Measurements from ENCODE around the gene STK39.

Gene STK39

DNA sequence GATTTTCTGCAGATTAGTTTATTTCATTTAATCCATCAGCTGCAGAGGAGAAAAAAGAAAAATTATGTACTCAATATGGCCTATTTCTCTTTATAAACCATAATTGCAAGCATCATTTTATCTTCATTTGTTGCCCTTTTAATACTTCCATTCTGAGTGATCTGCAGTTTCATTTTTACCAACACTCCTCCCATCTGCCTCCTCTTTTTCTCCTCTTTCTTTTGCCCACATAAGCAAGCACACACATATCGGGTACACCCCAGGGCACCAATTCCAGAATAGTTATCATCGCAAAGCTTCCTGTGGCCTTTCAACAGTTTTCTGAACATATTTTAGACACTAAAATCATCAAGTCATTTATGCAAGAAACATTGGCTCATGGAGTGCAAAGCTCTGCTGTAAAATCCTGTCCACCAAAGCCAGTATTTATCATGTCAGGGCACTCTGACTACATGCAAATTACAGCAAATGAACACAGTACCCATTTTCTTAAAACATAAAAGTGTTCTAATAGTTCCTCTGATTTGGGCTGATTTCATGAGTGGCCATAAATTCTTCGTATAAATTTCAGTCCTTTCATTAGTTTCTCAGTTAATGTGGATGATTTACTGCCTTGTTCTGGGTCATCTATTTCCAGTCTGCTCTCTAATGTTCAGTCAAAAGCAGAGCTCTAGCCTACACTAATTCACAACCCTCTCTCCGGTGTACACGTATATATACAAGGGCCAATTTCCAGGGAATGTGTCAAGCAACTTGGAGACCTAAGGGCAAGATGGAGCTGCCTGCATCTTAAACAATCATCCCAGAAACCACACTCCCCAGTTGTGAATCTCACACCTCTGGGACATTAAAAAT lies 281.3 kb downstream of the STK39 start:
- TF ChIP-seq ZFX (IDR thresholded peaks at IDR 0.05) (no peak), CTCF (conservative IDR thresholded peaks at IDR 0.05) (no peak)
- H3K27ac ChIP-seq: no peak overlapping the region

DNA sequence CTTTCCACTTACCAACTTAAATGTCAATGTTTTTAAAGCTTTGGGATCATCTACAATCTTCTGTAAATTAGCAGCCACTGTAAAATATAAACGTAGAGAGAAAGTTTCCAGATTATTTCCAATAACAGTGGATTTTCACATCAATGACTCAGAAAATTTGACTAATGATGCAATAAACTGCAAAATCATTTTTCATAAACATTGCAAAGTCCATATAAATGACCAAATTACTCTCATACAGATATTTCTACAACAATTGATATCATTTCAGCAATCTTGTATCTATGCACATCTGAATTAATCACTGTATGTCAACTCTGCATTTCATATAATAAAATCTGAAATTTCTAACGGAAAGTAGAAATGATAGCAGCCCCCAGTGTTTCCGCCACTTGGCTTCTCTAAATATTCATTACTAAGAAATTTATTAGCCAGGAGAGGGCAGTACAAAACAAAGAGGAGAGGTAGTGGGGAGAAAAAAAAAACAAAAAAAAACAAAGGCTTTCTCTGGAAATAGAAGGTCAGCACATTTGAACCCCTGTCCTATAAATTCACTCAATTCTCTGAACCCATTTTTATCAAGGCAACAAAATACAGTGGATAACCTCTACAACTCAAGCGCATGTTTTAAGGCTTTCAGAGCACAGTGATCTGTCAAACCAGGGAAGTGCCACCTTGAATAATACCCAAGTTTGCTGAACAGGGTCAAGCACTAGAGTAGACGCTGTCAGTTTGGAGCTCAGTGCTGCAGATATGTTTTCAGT lies 282.6 kb downstream of the STK39 start:
- H3K27ac ChIP-seq: no peak overlapping the region
- TF ChIP-seq ZFX (IDR thresholded peaks at IDR 0.05) (no peak), CTCF (conservative IDR thresholded peaks at IDR 0.05) (peak; percentile 42)

DNA sequence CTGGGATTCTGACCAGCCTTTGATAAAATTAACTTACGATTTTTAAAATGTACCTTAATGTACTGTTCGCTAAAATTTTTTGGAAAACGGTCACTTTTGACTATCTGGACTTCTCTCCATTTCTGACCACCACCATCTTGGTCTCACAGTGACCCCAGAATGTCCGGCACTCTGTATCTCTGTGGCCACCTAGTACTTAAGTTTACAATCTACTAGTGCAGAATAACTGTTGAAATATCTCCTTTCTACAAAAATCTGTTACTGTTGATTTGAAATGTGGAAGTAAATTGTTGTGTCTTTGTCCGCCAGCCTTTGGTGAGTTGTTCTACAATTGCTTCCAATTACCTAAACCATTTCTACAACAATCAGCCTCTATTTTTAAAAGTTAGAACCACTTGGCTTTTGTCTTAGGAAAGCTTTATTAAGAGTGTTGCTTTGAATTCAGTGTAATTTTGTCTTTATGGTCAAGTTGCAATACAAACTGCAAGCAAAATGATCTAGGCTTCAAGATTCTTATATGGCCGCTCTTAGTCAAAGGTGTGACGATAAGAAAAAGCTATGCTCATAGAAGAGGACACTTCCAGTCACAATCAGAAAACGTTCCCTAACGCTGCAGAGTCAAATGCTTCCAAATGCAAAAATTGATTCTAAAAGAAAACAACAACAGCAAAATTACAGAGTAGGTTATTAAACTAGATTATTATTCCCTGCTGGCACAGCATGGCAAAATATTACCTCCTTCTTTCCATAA lies 283.3 kb downstream of the STK39 start:
- H3K27ac ChIP-seq: no peak overlapping the region
- TF ChIP-seq CTCF (conservative IDR thresholded peaks at IDR 0.05) (no peak), ZFX (IDR thresholded peaks at IDR 0.05) (no peak)

- TF ChIP-seq ZFX (IDR thresholded peaks at IDR 0.05): no peak
- TF ChIP-seq CTCF (conservative IDR thresholded peaks at IDR 0.05): no peak
- no peak overlapping the region for H3K27ac ChIP-seq
Measured at GRCh38 chr2:167962436-167963226, 284.8 kb downstream of the STK39 start.

GRCh38 chr2:167961536-167962048 lies 285.8 kb downstream of the STK39 start:
- no peak overlapping the region for H3K27ac ChIP-seq
- TF ChIP-seq ZFX (IDR thresholded peaks at IDR 0.05): no peak
- TF ChIP-seq CTCF (conservative IDR thresholded peaks at IDR 0.05): no peak

- peak overlapping the region; percentile 26; the same call in 1 of the 2 replicates for H3K27ac ChIP-seq
- TF ChIP-seq ZFX (IDR thresholded peaks at IDR 0.05) (no peak), CTCF (conservative IDR thresholded peaks at IDR 0.05) (no peak)
Measured at GRCh38 chr2:167960089-167960747, 287.2 kb downstream of the STK39 start.

Measured in C4-2B (cell line).